Activated T-helper 2 cell treated with anti-CD3 and anti-CD28 coated beads, Interferon-gamma antibody, Interleukin-2, Interleukin-4, amounts not matched to agents 10 μg/mL and 5 μg/mL and 100 μg/mL, durations not matched to agents 14 hours and 24 hours and 36 hours (primary cell): ENCODE measurements around the gene ZNF212. TPM values are rescaled to one million over a fixed set of nuclear protein-coding genes. Genes with fewer than 3 reads are reported as not detected.
"Not testable (repeated sequence)": the region's sequence is repeated elsewhere in the genome, so short reads cannot be mapped to it uniquely, and the experiment has no call there.

Experiments used
- DNase-seq: peaks from one replicate; pipeline ENCODE4 v3.0.0; 2021; ENCODE audit warnings: low spot score
- H3K27ac Mint-ChIP-seq: one replicate; pipeline ENCODE4 v1.8.0; 2021; ENCODE audit warnings: mixed read lengths
- H3K27me3 Mint-ChIP-seq: one replicate; pipeline ENCODE4 v1.8.0; 2021; ENCODE audit warnings: low read depth, mixed read lengths
- H3K36me3 Mint-ChIP-seq: one replicate; pipeline ENCODE4 v1.8.0; 2021; ENCODE audit warnings: low read depth, mixed read lengths
- H3K4me1 Mint-ChIP-seq: one replicate; pipeline ENCODE4 v1.8.0; 2021; ENCODE audit warnings: low read depth, mixed read lengths
- H3K4me3 Mint-ChIP-seq: one replicate; pipeline ENCODE4 v1.8.0; 2021; ENCODE audit warnings: low read depth, mild to moderate bottlenecking, moderate library complexity, mixed read lengths
- H3K9me3 Mint-ChIP-seq: one replicate; pipeline ENCODE4 v1.8.0; 2021; ENCODE audit warnings: mixed read lengths
- intact Hi-C: fragments of 100-400 bp; cut with micrococcal nuclease; formaldehyde crosslinking; loops from one replicate; pipeline ENCODE4 v1.15.1; 2023
- total RNA-seq: library from RNA; stranded (reverse); gene quantifications from 2 replicates; pipeline ENCODE4 v1.2.3, GENCODE V29; 2022

ZNF212 gene
- total RNA-seq, 1 donor from 2014 or later = 18.4 TPM

- intact Hi-C loops = loop anchor here (1.0 to 10.0 kb wide), 8 partner anchors 13 to 363 kb away; partner anchors contain the start of genes ZNF398, ZNF425 and ZNF746
- peaks cover 33% of the 10 kb centered on the region for H3K36me3 Mint-ChIP-seq
- peak within 1 kb of the TSS; percentile 82 for H3K4me3 Mint-ChIP-seq
- H3K4me1 Mint-ChIP-seq = peaks cover 27% of the 10 kb centered on the region
- no peaks in the 10 kb centered on the region for H3K27me3 Mint-ChIP-seq
- H3K27ac Mint-ChIP-seq = peak within 1 kb of the TSS; percentile 93
- H3K9me3 Mint-ChIP-seq = no peaks in the 10 kb centered on the region
- peak; percentile 84 for DNase-seq
Measured at GRCh38 chr7:149261829-149262617, 22.6 kb downstream of the ZNF212 start, which contains the start of gene ZNF783. TSS of gene ZNF783 (plus strand) at chr7:149262196. CDS start at chr7:149262334, 138 bp downstream.

GRCh38 chr7:149266451-149266850, 27.0 kb downstream of the ZNF212 start:
- peaks cover 71% of the 10 kb centered on the region for H3K36me3 Mint-ChIP-seq
- H3K27ac Mint-ChIP-seq = no peak overlapping the region
- peaks cover 14% of the 10 kb centered on the region for H3K4me1 Mint-ChIP-seq
- no peaks in the 10 kb centered on the region for H3K9me3 Mint-ChIP-seq
- intact Hi-C loops = loop anchor here (10.0 kb wide), 2 partner anchors 228 to 358 kb away; partner anchors contain the start of gene ZNF746
- DNase-seq = no peak
- H3K27me3 Mint-ChIP-seq = no peaks in the 10 kb centered on the region
- no peak overlapping the region for H3K4me3 Mint-ChIP-seq

GRCh38 chr7:149267733-149268132, 28.3 kb downstream of the ZNF212 start:
- Mint-ChIP-seq H3K27ac (no peak overlapping the region), H3K27me3 (no peaks in the 10 kb centered on the region), H3K36me3 (peaks cover 81% of the 10 kb centered on the region), H3K9me3 (no peaks in the 10 kb centered on the region), H3K4me3 (no peak overlapping the region), H3K4me1 (peaks cover 12% of the 10 kb centered on the region)
- intact Hi-C loops = loop anchor here (10.0 kb wide), 2 partner anchors 227 to 357 kb away; partner anchors contain the start of gene ZNF746
- DNase-seq = no peak

- DNase-seq, H3K27ac Mint-ChIP-seq, intact Hi-C loops, H3K4me1 Mint-ChIP-seq, H3K9me3 Mint-ChIP-seq, H3K27me3 Mint-ChIP-seq, H3K4me3 Mint-ChIP-seq: not testable (repeated sequence)
- peaks cover 87% of the 10 kb centered on the region for H3K36me3 Mint-ChIP-seq
Measured at GRCh38 chr7:149274424-149274823, 35.0 kb downstream of the ZNF212 start.

DNA sequence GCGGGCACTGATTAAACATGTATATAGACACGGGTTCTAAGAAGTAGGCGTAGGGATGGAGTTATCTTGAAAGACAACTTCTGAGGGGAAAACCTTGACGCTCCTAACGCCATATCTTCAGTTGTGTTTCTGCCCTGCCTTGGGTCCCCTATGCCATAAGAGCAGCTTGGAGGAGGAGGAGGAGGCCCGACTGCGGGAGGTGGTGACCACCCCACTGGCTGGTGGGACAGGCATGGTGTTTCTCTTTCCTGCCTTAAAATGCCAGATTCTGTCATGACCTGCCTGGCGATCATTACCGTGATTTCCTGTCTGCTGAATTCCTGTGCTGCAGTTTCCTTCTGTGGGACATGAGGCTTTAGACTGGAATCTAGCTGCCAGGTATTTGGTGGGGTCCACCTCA, 38.4 kb downstream of the ZNF212 start:
- intact Hi-C loops = no loop called here

GRCh38 chr7:149278396-149278795, 38.9 kb downstream of the ZNF212 start:
- Mint-ChIP-seq H3K36me3 (peaks cover 62% of the 10 kb centered on the region), H3K4me1 (no peaks in the 10 kb centered on the region), H3K27me3 (no peaks in the 10 kb centered on the region), H3K4me3 (no peak overlapping the region), H3K27ac (no peak overlapping the region), H3K9me3 (no peaks in the 10 kb centered on the region)
- no peak for DNase-seq
- intact Hi-C loops = no loop called here

More for the DNA sequence above, 38.4 kb downstream of the ZNF212 start:
- Mint-ChIP-seq H3K36me3 (peaks cover 68% of the 10 kb centered on the region), H3K27ac (no peak overlapping the region), H3K9me3 (no peaks in the 10 kb centered on the region), H3K4me3 (no peak overlapping the region), H3K27me3 (no peaks in the 10 kb centered on the region), H3K4me1 (peaks cover 1% of the 10 kb centered on the region)
- no peak for DNase-seq

- Mint-ChIP-seq H3K36me3 (peaks cover 54% of the 10 kb centered on the region), H3K27me3 (no peaks in the 10 kb centered on the region)
Measured at GRCh38 chr7:149279111-149279743, 39.8 kb downstream of the ZNF212 start.

DNA sequence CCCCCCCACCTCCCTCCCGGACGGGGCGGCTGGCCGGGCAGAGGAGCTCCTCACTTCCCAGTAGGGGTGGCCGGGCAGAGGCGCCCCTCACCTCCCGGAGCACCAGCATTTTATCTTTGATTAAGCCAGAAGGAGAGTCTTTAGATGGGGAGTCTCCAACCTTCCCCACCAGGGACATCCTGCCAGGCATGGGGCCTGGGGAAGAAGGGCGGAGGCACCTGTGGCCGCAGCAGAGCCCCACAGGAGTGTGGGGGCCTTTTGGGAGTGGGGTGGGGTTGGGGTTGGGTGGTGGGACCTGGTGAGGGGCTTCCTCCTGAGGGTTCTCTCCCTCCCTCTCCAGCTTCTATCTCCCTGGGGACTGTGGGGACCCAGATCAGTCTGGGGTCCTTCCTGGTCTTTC, 40.7 kb downstream of the ZNF212 start:
- intact Hi-C loops = no loop called here
- Mint-ChIP-seq H3K9me3 (no peaks in the 10 kb centered on the region), H3K4me1 (peaks cover 10% of the 10 kb centered on the region), H3K27ac (no peak overlapping the region), H3K36me3 (peaks cover 45% of the 10 kb centered on the region), H3K4me3 (no peak overlapping the region), H3K27me3 (no peaks in the 10 kb centered on the region)
- DNase-seq = no peak

More at GRCh38 chr7:149279111-149279743, 39.8 kb downstream of the ZNF212 start:
- intact Hi-C loops = no loop called here
- Mint-ChIP-seq H3K9me3 (no peaks in the 10 kb centered on the region), H3K4me1 (peaks cover 3% of the 10 kb centered on the region), H3K4me3 (no peak overlapping the region), H3K27ac (no peak overlapping the region)
- DNase-seq = no peak

DNA sequence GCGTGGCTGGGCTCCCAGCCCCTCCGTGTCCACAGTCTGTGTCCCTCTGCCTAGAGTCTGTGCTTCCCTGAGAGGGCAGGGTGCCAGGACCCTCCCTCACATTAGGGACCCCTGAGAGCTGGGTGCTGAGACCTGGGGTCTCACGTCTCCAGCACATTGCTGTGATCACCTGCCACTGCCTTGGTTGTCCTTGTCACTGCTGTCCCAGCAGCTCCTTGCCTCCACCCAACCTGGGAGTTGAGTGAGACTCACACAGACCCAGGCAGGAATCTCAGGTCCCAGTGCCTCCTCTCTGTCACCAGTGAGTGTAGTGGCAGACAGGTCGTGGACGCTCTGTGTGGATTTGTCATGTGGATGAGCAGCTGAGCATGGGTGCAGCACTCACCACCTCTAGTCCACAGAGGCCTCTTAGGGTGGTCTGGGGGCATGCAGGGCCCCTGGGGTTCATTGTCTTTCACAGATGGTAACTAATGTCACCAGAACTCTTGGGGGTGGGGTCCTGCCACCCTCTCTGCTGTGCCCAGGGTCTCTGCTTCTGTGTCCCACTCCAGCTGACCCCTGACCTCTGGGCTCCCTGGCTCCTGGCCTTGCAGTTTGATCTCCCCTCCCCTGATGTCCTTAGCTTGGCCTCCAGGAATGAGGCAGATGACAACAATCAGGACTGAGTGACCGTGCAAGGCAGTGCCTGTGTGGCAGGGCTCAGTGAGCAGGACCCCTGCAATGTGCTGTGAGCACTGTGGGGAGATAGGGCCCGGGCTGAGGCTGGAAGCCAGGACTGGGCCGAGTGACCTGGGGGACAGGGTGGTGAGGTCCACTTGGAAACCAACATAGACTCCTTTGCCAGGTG, 41.4 kb downstream of the ZNF212 start:
- no peak overlapping the region for H3K4me3 Mint-ChIP-seq
- H3K4me1 Mint-ChIP-seq = peaks cover 13% of the 10 kb centered on the region
- DNase-seq = no peak
- H3K27me3 Mint-ChIP-seq = no peaks in the 10 kb centered on the region
- intact Hi-C loops = no loop called here
- no peak overlapping the region for H3K27ac Mint-ChIP-seq
- H3K9me3 Mint-ChIP-seq = no peaks in the 10 kb centered on the region
- H3K36me3 Mint-ChIP-seq = peaks cover 37% of the 10 kb centered on the region

DNA sequence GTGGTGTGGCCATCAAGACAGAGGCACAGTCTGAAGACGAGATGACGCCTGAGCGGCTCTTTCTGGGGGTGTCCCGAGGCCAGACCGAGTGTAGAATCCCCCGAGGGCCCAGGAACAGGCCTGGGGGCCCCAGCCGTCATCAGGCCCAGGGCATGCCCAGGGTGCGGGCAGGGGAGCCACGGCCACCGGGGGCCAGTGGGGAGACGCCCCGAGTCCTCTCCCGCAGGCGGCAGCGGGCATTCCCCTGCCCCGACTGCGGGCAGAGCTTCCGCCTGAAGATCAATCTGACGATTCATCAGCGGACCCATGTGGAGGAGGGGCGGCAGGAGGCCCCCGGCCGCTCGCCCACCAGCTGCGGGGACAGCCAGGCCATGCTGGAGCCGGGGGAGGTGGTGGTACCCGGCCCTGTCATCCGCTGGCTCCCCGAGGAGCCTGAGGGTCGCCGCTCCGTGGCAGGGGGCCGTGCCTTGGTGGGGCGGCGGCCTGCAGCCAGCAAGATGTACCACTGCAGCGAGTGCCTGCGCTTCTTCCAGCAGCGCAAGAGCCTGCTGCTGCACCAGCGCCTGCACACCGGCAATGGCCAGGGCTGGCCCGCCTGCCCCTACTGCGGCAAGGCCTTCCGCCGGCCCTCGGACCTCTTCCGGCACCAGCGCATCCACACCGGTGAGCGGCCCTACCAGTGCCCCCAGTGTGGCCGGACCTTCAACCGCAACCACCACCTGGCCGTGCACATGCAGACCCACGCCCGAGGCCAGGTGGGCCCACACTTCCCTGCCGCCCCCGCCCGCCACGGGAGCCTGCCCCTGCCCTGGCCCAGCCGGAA, 42.3 kb downstream of the ZNF212 start:
- no peak for DNase-seq
- H3K4me1 Mint-ChIP-seq = peaks cover 19% of the 10 kb centered on the region
- H3K27me3 Mint-ChIP-seq = no peaks in the 10 kb centered on the region
- no peaks in the 10 kb centered on the region for H3K9me3 Mint-ChIP-seq
- intact Hi-C loops = no loop called here
- H3K36me3 Mint-ChIP-seq = peaks cover 32% of the 10 kb centered on the region
- H3K27ac Mint-ChIP-seq = no peak overlapping the region
- H3K4me3 Mint-ChIP-seq = no peak overlapping the region

- no peaks in the 10 kb centered on the region for H3K9me3 Mint-ChIP-seq
Measured at GRCh38 chr7:149282331-149282655, 42.8 kb downstream of the ZNF212 start.

GRCh38 chr7:149283321-149283720, 43.9 kb downstream of the ZNF212 start:
- peaks cover 24% of the 10 kb centered on the region for H3K4me1 Mint-ChIP-seq
- H3K4me3 Mint-ChIP-seq = no peak overlapping the region
- DNase-seq = no peak
- peaks cover 24% of the 10 kb centered on the region for H3K36me3 Mint-ChIP-seq
- no peak overlapping the region for H3K27ac Mint-ChIP-seq
- no peaks in the 10 kb centered on the region for H3K9me3 Mint-ChIP-seq
- intact Hi-C loops = no loop called here
- no peaks in the 10 kb centered on the region for H3K27me3 Mint-ChIP-seq

More at GRCh38 chr7:149282331-149282655, 42.8 kb downstream of the ZNF212 start:
- H3K36me3 Mint-ChIP-seq = peaks cover 27% of the 10 kb centered on the region
- H3K4me1 Mint-ChIP-seq = peaks cover 22% of the 10 kb centered on the region
- no peaks in the 10 kb centered on the region for H3K27me3 Mint-ChIP-seq
- no peak overlapping the region for H3K27ac Mint-ChIP-seq
- no peak overlapping the region for H3K4me3 Mint-ChIP-seq
- intact Hi-C loops = no loop called here
- no peak for DNase-seq
